ENCODE measurements around the gene TOX2.

Gene TOX2

DNA sequence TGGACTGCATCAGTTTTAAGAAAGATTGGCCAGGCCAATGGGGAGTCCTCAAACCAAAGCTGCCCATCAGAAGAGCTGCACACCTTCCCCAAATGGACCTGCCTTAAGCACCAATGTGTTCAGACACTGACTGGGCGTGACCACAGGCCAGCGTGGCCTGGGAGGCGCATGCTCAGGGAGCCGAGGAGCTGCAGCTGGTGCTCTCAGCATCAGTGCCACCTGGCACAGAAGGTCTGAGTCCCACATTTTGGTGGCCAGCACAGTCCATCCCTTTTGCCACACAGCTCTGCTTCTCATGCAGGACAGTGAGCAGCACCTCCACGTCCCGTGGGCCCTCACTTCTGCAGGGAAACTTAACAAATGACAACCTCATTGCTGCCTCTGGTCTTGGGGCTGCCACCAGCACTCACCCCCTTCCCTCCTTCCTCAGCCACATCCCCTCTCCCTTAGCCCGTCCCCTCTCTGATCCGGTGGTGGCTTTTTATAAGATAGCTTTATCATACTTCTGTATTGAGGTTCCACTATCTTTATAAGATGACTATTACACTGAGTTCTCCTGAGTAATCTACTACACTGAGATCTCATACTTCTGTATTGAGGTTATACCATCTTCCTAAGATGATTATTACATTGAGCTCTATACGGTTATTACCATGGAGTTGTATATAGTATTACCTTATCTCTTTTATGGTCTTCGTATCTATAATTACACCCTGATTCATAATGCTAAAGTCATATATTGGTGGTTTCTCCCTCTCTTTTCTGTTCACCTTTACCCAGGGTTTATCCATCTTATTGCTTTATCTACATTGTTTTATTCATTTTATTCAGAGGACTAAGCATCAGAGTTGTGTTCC is 109.1 kb downstream of the TOX2 start:
- no peak for DNase-seq

DNA sequence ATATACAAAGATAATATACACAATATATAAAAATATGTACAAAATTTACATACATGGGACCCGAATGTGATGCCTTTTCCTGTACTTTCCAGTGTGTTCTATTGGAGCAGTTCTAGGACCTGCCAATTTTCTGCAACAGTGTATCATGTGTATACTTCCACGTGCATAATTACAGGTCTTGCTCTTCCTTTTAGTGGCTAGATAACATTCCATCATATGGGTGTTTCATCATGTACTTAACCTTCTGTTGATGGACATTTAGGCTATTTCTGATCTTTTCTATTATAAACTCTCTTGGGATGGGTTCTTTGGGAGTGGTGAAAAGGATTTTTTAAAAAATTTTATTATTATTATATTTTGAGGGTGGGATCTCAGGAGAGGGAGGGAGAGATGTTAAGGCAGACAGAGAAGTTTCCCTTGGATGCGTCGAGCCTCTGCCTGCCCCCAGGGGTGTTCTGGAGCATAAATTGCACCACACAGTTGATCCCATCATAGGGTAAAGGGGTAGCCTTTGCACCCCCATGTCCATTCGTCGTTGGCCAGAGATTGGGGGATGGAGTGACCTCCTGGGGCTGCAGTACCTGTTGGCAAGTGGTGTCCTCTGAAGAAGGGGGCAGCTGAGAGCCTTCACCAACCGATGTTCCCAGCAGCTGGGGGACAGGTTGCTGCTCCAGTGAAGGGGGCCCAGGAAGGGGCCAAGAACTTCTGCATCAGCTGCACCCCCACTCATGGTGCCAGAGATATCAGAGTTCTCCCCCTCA is 110.3 kb downstream of the TOX2 start:
- no peak for DNase-seq

DNA sequence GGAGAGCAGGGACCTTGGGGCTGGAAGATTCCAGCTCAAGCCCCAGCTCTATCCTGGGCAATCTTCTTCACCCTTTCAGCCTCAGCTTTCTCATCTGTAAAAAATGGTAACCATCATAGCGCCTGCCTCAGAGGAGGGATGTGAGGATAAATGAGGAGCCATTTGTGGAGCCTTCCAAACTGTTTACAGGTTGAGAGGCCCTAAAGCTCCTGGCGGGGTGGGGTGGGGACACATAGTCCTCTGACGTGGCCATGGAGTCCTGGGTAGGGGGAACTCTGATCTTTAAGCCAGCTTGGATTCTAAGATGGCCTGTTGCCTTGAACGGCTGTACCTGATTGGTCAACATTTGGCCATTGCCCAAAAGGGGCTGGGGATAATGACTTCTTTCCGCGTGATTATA is 111.1 kb downstream of the TOX2 start:
- DNase-seq = no peak

DNA sequence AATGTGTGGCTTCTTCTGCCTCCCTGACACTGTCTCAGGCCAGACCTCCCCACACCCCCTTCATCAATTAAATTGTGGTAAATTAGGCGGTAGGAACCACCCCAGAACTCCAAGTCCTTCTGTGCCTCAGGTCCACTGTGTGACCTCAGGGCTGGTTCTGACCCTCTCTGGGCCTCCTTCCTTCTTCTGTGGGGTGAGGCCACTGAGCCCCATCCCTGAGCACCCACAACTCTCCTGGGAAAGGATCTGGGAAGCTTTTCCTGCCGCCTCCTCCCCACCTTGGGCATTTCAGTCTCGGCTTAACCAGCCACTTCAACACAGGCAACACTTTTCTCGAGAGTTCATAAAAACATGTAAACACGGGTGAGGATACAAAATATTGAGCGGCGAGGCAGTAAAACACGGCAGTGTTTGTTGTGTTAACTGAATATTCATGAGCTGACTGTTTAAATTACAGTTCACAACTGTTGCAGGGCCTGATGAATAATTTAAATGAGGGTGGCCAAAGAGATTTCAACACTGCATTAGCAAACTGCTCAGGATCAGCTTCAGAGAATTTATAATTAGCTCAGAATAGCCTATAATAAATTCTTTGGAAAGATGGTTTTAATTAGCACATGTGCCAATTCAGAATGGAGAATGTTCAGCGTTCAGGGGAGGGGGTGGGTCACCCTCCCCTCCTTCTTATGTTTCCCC is 112.1 kb downstream of the TOX2 start:
- no peak for DNase-seq

DNA sequence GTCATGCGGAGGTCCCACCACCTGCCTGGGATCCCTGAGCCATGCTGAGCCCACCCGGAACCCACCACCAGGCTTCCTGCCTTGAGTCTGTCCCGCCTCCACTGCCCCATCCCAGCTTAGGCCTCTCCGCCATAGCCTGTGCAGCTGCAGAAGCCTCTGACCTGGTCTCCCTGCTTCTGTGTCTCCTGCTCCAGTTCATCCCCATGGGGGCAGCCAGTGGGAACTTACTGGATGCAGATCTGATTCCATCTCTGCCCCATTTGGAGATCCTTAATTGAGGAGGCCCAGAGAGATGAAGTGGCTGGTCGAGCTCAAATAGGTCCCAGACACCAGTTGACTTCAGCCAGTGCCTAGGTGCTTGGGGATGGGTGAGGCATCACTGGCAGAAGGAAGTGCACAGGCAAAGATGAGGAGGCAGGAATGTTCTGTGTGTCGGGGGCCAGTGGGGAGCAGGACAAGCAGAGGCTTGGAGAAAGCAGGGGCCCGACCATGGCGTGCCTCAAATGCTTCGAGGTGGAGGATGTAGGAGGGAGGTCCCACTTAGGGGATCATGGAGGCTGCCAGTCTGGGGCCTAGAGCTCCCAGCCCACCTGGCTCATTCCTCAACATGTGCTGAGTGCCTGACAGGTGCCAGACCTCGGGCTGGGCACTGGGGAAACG is 112.8 kb downstream of the TOX2 start:
- no peak for DNase-seq

DNA sequence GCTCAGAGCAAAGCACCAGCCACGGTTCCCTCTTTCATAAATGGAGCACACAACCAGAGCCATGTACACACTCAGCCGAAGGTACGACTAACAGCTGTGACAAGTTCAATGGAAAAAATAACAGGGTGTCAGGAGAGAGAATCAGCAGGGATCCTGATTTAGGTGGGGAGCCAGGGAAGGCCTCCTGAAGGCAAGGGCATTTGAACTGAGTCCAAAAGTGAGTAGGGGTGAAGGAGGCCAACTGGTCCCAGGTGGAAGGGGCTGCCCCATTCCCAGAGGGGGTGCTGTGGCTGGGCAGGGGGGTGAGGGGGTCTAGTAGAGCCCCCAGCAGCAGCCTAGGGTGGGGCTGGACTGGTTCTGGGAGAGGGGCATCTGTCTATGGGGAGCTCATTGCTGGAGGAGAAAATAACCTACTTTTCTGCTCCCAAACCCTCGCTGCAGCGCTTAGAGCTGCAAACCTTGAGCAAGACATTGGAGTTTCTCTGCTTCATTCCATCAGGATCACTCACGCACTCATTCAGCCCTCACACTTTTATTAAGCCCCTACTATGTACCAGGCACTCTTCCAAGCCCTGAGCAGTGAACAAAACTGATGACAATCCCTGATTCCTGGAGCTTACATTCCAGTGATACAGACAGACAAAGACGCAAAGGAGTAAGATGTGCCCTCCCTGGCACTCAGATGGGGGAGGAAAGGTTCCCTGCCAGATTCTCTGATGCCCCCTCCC is 113.5 kb downstream of the TOX2 start:
- no peak for DNase-seq

DNA sequence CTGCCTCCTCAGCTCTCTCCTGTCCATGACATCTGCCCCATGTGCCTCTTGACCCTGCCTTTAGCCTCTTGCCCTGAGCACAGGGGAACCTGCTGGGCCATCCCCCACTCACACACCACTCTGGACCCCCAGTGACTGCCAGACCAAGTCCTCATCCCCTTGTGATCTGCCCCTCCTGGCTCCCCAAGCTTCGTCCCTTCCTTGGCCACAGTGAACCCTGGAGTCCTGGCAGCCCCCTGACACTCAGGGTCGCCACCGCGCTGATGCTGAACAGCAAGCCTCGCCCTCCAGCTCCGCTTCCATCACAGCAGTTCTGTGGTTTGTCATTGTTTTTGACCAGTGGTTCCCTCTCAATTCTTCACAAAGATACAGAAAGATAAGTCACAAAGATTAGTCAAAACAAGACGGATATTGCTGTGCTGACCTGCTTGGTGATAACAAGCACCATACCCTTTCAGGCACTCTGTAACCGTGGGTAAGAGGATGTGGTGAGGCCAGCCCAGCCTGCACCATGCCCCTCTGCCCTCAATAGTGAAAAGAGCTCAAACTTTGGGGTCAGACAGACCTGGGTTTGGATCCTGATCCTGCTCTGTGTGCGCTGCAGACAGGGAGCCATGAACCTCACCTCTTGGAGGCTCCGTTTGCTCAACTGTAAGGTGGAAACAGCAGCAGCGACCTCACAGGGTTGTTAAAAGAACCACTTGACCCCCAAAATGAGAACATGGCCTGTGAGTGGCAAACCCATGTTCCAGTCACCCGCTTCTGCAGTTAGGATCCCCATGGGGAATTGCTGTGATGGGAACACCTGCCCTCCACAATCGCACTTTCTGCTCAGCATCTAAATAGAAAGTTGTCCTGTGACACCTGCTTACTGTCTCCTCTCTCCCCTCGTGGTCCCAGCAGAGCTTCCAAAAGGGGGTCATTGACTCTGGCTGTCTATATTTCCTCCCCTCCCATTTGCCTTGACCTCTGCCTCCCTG is 114.5 kb downstream of the TOX2 start:
- no peak for DNase-seq

DNA sequence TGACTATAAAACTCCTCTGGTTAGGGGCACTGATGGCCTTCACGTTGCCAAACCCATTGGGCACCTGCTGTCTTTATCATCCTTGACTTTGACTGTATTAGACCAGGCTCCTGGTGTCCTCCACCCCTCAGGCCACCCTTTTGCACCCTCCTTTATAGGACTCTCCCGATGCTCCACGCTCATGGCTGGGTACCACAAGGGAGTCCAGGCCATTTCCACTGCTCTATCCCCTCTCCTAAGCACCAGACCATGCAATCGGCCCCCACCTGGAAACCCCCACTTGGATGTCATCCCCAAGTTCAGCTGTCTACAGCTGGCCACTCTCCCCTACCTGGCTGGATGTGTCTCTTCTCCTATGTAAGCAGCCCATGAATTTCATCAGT is 115.2 kb downstream of the TOX2 start:
- no peak for DNase-seq

DNA sequence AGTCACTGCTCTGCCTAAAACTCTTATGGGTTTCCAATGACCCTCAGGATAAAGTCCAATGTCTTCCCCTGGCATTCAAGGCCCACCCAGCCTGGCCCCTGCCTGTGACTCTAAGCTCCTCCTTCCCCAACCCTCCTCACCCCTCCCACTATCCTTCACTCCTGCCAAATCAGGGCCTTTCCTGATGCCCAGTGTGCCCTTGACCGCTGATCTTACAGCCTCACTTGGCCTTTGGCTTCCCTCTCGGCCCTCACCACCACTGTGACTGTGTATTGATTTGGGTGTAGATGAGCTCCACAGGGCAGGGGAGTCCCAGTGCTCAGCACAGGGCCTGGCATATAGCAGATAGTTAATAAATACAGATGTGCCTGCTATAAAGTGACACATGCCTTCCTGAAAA is 115.7 kb downstream of the TOX2 start:
- DNase-seq = no peak

DNA sequence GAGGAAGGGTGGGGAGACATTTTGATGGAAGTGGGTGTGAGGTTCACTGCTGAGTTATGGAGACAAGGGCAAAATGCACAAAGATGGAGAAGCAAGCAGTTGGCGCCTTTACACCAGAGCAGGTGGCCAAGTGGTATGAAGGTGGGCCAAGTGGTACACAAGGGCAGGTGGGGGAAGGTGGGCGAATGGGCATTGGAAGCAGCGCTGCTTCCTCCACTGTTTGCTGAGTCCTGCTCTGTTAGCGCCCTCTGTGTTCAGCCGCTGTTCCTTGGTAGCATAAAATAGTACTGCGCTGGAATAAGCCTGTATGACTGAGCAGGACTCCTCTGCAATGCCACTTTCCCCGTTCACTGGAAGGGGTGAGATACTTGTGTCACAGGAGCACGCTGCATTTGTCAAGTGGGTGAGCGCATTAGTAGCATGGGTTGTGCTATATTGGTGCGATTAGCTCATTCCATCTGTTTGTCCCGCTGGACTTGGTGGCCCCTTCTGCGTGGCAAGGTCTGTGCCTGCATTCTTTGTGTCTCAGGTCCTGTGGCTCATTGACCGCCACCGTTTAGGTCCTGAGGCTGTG is 116.4 kb downstream of the TOX2 start:
- DNase-seq = no peak

DNA sequence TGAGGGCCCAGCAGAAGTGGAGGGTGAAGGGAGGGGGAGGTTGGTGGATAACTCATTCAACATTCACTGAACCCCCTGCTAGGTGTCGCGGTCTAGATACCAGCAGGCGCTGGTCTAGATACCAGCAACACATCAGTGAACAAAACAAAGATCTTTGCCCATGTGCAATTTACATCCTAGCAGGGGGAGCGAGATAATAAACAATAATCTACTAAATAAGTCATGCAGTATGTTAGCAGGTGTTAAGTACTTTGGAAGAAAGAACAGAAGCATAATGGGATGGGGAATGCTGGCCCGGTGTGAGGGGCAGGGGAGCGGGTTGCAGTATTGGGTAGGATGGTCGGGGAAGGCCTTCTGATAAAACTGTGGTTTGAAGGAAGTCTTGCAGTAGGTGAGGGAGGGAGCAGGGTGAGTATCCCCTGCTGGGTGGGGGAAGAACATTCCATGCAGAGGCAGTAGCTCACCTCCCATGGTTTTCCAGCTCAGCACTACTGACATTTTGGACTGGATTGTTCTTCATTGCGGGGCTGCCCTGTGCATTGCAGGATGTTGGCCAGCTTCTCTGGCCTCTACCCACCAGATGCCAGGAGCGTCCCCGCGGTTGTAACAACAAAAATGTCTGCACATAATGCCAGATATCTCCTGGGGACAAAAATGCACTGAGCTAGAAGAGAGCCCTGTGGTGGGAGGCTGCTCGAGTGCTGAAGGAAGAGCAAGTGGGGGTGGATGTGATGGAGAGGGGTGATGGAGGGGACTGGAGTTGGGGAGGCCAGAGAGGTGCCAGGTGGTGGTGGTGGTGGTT is 117.3 kb downstream of the TOX2 start:
- no peak for DNase-seq

DNA sequence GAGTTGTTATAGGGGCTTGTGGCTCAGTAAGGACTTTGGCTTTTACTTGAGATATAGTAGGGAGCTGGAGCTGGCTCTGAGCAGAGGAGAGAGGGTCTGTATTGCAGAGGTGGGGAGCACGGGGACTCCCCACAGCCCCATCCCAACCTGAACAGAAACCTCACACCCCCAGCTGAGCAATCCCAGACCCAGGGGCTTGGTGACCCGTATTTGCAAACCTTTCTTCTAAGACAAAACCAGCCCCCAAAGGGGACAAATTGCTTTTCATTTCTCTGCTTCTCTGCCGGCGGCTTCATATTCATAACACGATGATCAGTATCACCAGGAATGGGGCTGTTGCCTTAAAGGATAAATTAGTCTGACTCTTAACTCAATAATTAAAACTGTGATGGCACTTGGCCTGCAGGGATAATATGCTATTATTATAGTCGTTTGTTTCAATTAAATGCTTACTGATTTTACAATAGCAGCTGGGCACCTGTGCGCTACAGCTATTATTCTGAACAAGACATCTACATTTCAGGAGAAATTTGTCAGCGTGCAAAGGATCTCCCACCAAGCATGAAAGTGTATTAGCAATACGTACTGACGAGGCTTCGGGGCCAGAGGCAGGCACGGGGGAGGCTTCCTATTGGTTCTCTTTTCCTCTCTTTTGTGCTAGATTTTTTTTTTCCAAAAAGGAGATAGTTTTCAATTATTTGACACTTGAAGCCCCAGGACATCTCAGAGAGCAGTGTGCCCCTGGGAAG is 118.1 kb downstream of the TOX2 start:
- no peak for DNase-seq

DNA sequence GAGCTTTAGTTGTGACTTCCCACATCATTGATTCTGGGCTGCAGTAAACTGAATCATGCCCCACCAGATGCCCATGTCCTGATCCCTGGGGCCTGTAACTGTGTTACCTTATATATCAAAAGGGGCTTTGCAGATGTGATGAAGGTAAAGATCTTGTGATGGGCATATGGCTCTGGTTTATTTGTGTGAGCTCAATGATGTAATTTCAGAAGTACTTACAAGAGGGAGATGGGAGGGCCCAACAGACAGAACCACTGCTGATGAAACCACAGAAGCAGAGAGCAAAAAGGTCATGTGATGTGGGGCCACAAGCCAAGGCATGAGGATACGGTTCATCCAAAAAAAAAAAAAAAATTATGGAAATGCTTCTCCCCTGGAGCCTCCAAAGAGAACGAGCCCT is 118.7 kb downstream of the TOX2 start:
- DNase-seq = no peak

DNA sequence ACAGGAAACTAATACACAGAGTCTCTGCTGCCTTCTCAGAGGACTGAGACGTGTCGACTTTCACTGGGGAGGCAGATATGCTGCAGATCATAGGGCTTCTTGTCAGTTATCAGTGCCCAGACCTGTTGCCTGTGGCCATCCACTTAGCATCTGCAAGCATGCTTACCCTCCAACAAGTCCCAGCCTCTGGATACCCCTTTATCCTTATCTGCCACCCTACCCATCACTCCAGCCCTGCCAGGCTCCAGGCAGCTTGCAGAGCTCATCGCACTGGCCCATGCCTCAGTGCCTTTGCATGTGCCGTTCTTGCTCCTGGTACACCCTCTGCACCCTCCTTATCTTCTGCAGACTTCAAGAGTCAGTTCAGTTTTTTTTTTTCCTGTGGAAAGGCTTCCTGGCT is 119.2 kb downstream of the TOX2 start:
- DNase-seq = no peak

DNA sequence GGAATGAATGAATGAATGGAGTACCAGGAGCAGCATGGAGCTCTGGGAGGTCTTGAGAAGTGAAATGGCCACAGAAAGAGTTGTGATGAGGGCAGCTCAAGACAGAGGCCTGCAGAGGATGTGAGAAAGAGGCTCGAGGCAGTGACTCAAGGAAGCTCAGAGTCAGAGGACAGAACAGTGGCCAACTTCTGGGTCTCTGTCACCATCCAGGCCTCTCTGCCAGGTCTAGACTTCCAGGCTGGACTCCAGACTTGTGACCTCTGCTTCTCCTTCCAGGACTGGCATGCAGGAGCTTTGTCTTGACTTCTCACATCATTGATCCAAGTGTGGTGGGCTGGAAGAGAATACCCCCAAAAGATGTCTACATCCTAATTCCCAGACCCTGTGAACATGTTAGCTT is 119.8 kb downstream of the TOX2 start:
- DNase-seq = no peak

DNA sequence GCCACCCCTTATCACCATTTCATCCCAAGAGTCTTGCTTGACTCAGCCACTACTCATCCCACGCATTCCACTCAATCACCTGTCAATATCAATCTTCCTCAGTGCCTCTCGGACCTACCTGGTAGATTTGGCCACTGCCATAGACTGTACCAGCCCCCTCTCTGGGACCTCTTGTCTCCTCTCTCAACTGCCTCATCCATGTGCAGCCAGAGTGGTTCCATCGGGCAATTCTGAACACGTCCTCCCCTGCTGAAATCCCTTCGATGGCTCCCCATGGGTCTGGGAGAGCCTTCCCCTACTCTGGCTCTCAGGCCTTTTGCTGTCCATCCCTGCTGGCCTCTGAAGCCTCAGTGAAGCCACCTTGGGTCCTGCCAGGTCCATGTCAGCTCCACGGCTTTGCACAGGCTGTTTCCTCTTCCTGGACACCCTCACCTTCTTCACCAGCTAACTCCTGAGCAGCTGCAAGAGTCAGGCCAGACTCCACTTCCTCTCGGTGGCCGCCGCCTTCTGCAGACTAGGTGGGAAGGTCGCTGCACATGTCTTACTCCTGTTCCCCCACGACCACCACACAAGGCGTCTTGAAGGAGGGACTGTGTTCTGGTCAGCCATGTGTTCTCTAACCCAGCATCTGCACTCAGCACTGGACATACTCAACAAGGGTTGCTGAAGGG is 120.4 kb downstream of the TOX2 start:
- DNase-seq = no peak

DNA sequence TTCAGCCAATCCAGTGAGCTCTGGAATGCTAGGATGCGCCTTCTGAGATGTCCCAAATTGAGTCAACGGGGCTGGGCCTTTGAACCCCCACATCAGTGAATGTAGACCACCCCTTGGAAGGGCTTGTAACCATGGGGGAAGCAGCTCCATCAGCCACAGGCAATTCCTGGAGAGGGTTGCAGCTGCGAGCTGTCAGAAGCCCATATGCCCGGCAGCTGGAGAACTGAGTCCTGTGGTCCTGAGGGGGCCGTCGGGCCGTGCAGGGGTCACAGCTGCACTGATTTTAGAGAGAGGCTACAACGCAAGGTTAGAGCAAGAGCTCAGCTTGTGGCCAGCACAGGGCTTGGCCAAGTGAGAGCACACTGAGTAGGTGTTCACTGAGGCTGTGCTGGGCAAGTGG is 121.3 kb downstream of the TOX2 start:
- no peak for DNase-seq

DNA sequence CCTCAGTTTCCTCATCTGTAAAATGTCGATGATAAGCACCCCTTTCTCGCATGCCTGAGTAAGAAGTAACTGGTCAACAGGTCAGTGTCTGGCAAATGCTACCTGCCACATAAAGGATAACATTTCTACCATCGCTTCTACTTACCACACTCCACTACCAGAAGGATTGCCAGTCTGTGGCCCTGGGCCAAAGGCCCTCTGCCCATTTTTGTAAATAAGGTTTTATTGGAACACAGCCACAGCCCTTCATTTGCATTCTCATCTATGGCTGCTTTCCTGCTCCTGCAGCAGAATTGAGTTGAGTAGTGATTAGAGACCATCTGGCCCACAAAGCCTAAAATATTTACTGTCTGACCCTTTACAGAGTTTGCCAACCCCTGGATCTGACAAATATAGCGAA is 121.8 kb downstream of the TOX2 start:
- no peak for DNase-seq

DNA sequence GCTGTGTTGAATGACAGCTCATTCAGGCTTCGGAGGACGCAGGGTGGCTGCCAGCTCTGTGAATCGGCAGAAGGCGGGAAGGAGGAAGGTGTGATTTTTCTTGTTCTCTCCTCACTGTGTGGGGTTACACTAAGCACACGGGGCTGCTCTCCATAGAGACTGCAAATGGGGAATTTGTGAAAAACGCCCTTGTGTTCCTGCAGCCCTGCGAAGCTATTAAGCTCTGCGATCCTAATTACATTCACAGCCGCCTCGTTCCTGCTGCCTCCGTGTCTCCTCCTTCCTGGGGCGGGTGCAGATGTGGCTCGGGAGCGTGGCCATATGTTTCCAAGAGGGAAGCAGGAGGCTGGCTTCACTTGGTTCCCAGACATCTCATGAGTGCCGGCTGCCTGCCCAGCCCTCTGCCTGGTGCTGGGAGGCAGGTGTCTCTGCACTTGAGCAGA is 124.0 kb downstream of the TOX2 start:
- DNase-seq = no peak

All from bone marrow (tissue), 2 donors.